GM12878 (cell line): ENCODE results near the gene RUBCNL. TPM values are rescaled to one million over a fixed set of nuclear protein-coding genes. Genes with fewer than 3 reads are reported as not detected.
"Not testable (repeated sequence)": the region's sequence is repeated elsewhere in the genome, so short reads cannot be mapped to it uniquely, and the experiment has no call there.

Experiments
- ATAC-seq: fragments of 200-7000 bp; cut with Tn5 transposase; 3 replicates; pipeline ENCODE4 v1.9.1; 2020; ENCODE audit warnings: mild to moderate bottlenecking, moderate library complexity
- BruUV-seq: library from RNA; stranded (reverse); fragments of 400-500 nt; replicated peaks from 2 replicates; lab custom pipeline; 2021; lab: Mats Ljungman, UMichigan
- CTCF ChIA-PET: fragments of 300-600 bp; sonication (Branson Sonifier 250); formaldehyde crosslinking; extraction: SDS; loops from one replicate; lab custom pipeline; 2021; ENCODE audit warnings: inconsistent platforms; lab: Yijun Ruan, JAX
- POLR2A ChIA-PET: fragments of 350-600 bp; formaldehyde crosslinking; extraction: SDS; loops from one replicate; lab custom pipeline; 2021; ENCODE audit warnings: inconsistent platforms; lab: Charles Lee
- RAD21 ChIA-PET: fragments of 300-600 bp; sonication (Branson Sonifier 250); formaldehyde crosslinking; loops from one replicate; lab custom pipeline; 2023; ENCODE audit warnings: antibody characterized with exemption; ENCODE audit not compliant: unreplicated experiment; lab: Charles Lee
- SMC1A ChIA-PET: fragments of 300-600 bp; sonication (Branson Sonifier 250); formaldehyde crosslinking; loops from one replicate; lab custom pipeline; 2023; ENCODE audit not compliant: unreplicated experiment, uncharacterized antibody; lab: Charles Lee
- DNase-seq: peaks from one replicate; pipeline ENCODE4 v3.0.0-alpha.2; 2011; ENCODE audit warnings: low read depth, low spot score
- FAIRE-seq: peaks from 3 replicates; lab custom pipeline; 2011; peaks lifted over from hg19 to GRCh38; lab: Jason Lieb, UNC
- H2AFZ ChIP-seq: 2 replicates; pipeline ENCODE4 v1.6.0; 2011; ENCODE audit warnings: low read depth, low read length, control low read depth; ENCODE audit not compliant: control insufficient read depth
- H3K27ac ChIP-seq: 2 replicates; pipeline ENCODE4 v1.5.1; 2011; ENCODE audit warnings: control low read depth; ENCODE audit not compliant: control insufficient read depth, insufficient read depth
- H3K27me3 ChIP-seq, 2 experiments: replicated peaks in 1 of 2; 2 replicates each; pipeline versions ENCODE4 v1.6.0 to v1.6.1; 2011; ENCODE audit warnings: low read length in 1 of 2; ENCODE audit not compliant: control insufficient read depth in 2 of 2, insufficient read depth in 2 of 2
- H3K36me3 ChIP-seq, 2 experiments: 2 replicates each; pipeline ENCODE4 v1.5.1; 2011; ENCODE audit warnings: low read length in 1 of 2; ENCODE audit not compliant: control insufficient read depth in 2 of 2, insufficient read depth in 2 of 2
- H3K4me1 ChIP-seq: 2 replicates; pipeline ENCODE4 v1.6.1; 2011; ENCODE audit warnings: mild to moderate bottlenecking, low read length, moderate library complexity, mixed read lengths; ENCODE audit not compliant: control insufficient read depth, insufficient read depth
- H3K4me2 ChIP-seq: 2 replicates; pipeline ENCODE4 v1.6.0; 2011; ENCODE audit warnings: control low read depth; ENCODE audit not compliant: control insufficient read depth, insufficient read depth
- H3K4me3 ChIP-seq: fragments of 200-600 bp; sonication (generic); 2 replicates; pipeline ENCODE4 v1.5.1; 2016
- H3K79me2 ChIP-seq: 2 replicates; pipeline ENCODE4 v1.6.0; 2011; ENCODE audit warnings: low read length; ENCODE audit not compliant: control insufficient read depth, insufficient read depth
- H3K9ac ChIP-seq: 2 replicates; pipeline ENCODE4 v1.8.0; 2011; ENCODE audit warnings: low read length, control low read depth, mixed read lengths; ENCODE audit not compliant: control insufficient read depth, insufficient read depth
- H3K9me3 ChIP-seq: replicated peaks from 3 replicates; pipeline ENCODE4 v1.5.1; 2011; ENCODE audit warnings: mild to moderate bottlenecking, low read length; ENCODE audit not compliant: control insufficient read depth, insufficient read depth
- H4K20me1 ChIP-seq: 2 replicates; pipeline ENCODE4 v1.6.0; 2011; ENCODE audit not compliant: control insufficient read depth, insufficient read depth
- ASH2L ChIP-seq: fragments of 300-600, 200-600 bp; sonication (generic); IDR thresholded peaks from 2 replicates; pipeline ENCODE4 v1.6.1; 2017; ENCODE audit warnings: low read depth, mild to moderate bottlenecking, borderline replicate concordance
- EED ChIP-seq: sonication (generic); IDR thresholded peaks from 2 replicates; pipeline ENCODE4 v1.6.1; 2016; ENCODE audit warnings: antibody characterized with exemption, low read depth
- MYC ChIP-seq: IDR thresholded peaks from 2 replicates; pipeline ENCODE4 v1.6.1; 2011; ENCODE audit warnings: mild to moderate bottlenecking, low read length, moderate library complexity, inconsistent platforms; ENCODE audit not compliant: insufficient read depth, insufficient replicate concordance, insufficient read length, severe bottlenecking
- NFYB ChIP-seq: IDR thresholded peaks from 2 replicates; pipeline ENCODE4 v1.6.1; 2011; ENCODE audit warnings: low read depth, mild to moderate bottlenecking, low read length, improper control_type of control experiment, moderate library complexity; ENCODE audit not compliant: insufficient read depth
- POLR2AphosphoS5 ChIP-seq: IDR thresholded peaks from 2 replicates; pipeline ENCODE4 v1.6.1; 2011; ENCODE audit warnings: mild to moderate bottlenecking, low read length, inconsistent platforms
- STAT3 ChIP-seq: IDR thresholded peaks from 2 replicates; pipeline ENCODE4 v1.6.1; 2011; ENCODE audit warnings: low read depth, low read length, improper control_type of control experiment
- USF2 ChIP-seq: IDR thresholded peaks from 2 replicates; pipeline ENCODE4 v1.6.1; 2011; ENCODE audit warnings: low read depth, low read length, improper control_type of control experiment, borderline replicate concordance
- WGBS: methylation state at CpG from one replicate; pipeline ENCODE4 v1.1.6; 2016; ENCODE audit warnings: low lambda C conversion rate; ENCODE audit not compliant: insufficient replicate concordance, insufficient coverage; ENCODE audit errors: missing lambda C conversion rate; 5-methylcytosine and 5-hydroxymethylcytosine counted together
- in situ Hi-C: fragments of 300-500 bp; cut with MboI; formaldehyde crosslinking; loops from 9 replicates; pipeline ENCODE4 v1.14.3; 2018; ENCODE audit warnings: mixed read lengths
- intact Hi-C: fragments of 100-400 bp; cut with micrococcal nuclease; formaldehyde crosslinking; loops from one replicate; pipeline ENCODE4 v1.14.2; 2022; ENCODE audit not compliant: unreplicated experiment
- polyA plus RNA-seq, 11 experiments: library from polyadenylated mRNA; depleted of rRNA in 4 of 11; unstranded in 6 of 11; stranded (reverse) in 5 of 11; fragments of >200 nt; fragmentation: Nextera tagmentation in 4 of 11; fragmentation: Illumina TruSeq in 1 of 11; extraction: Ambion mirVana in 4 of 11; extraction: Trizol in 1 of 11; gene quantifications; 1 replicate in 1 of 11; 2 replicates in 10 of 11; pipeline versions ENCODE4 v1.2.1 to v1.2.3, GENCODE V29; 2011 to 2016; ENCODE audit warnings: inconsistent platforms in 2 of 11, missing spikeins in 2 of 11, low read depth in 1 of 11
- total RNA-seq, 4 experiments: library from RNA; depleted of rRNA in 3 of 4; stranded (reverse); fragments of >200 nt in 3 of 4; fragmentation: Illumina TruSeq in 1 of 4; extraction: Trizol in 1 of 4; gene quantifications; 2 replicates each; pipeline versions ENCODE4 v1.2.1 to v1.2.3, GENCODE V29; 2013 to 2021

RUBCNL gene
- total and polyA plus RNA-seq, 10 of the 15 experiments (the other 5 are each of a cell fraction or from before 2014, with no cell fraction given): 0.71 to 51.9 (median 38.2) TPM

GRCh38 chr13:46387064-46387851 lies at the start of gene RUBCNL (continued):
- TF ChIP-seq NFYB (no peak), POLR2AphosphoS5 (peak; percentile 58; the same call in 1 of the 2 replicates), STAT3 (no peak), USF2 (no peak), EED (peak; percentile 13; the same call in 1 of the 2 replicates), ASH2L (no peak), MYC (no peak)
- TF ChIP-seq, all 136 proteins: peak for 29

GRCh38 chr13:46429558-46429957 lies 42.5 kb upstream of the RUBCNL start:
- H3K4me3 ChIP-seq, FAIRE-seq, H3K27ac ChIP-seq, POLR2A ChIA-PET, DNase-seq, H3K9ac ChIP-seq, RAD21 ChIA-PET, H3K36me3 ChIP-seq, H3K9me3 ChIP-seq, in situ Hi-C loops, H3K4me2 ChIP-seq, BruUV-seq, H3K27me3 ChIP-seq, SMC1A ChIA-PET, H4K20me1 ChIP-seq, H3K79me2 ChIP-seq, intact Hi-C loops, H3K4me1 ChIP-seq, H2AFZ ChIP-seq: not testable (repeated sequence)
- CTCF ChIA-PET: interaction anchor here (0.6 kb wide), 1 partner anchor 193 kb away, joined by 3 read pairs; no protein-coding TSS in a partner anchor
- WGBS: 83% methylated on average over 2 of the region's 2 CpGs
- ATAC-seq: peak; percentile 71
